ENCODE results near the gene CNDP1.
A peak's percentile ranks its signal among the peaks of the same experiment; 100 is the strongest.

CNDP1 gene

DNA sequence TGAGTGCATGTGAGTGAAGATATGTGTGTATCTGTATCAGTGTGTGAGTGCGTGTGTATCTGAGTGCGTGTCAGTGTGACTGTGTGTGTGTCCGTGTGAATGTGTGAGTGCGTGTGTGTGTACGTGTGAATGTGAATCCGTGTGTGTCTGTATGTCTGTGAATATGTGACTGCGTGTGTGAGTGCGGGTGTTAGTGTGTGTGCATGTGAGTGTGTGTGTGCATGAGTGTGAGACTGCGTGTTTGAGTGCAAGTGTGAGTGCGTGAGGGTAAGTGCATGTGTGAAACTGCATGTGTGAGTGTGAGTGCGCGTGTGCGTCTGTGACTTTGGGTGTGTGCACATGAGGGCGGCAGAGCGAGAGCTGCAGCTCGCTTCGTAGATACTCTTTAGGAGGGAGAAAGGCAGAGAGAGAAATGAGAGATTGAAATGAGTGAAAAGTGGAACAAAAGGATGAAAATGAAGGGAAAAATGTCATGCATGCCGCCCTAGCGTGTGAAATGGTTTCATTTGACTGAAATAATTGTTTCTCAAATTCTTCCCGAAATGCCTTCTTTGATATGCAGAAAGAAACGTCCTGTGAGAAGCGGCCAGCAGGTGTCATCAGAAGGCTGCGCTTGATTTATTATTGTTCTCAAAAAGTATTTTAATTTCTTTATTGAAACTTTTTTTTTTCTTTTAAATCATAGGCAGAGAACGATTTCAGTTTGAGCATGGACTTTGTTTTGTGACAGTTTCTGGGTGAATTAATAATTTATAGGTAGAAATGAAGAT, 88.9 kb downstream of the CNDP1 start:
- TF ChIP-seq EGR1 (IDR thresholded peaks at IDR 0.05) (no peak), YY1 (IDR thresholded peaks at IDR 0.05; ENCODE audit: low read depth) (no peak), RAD21 (IDR thresholded peaks at IDR 0.05; ENCODE audit: low read depth) (peak; percentile 43; the same call in 1 of the 2 replicates)

DNA sequence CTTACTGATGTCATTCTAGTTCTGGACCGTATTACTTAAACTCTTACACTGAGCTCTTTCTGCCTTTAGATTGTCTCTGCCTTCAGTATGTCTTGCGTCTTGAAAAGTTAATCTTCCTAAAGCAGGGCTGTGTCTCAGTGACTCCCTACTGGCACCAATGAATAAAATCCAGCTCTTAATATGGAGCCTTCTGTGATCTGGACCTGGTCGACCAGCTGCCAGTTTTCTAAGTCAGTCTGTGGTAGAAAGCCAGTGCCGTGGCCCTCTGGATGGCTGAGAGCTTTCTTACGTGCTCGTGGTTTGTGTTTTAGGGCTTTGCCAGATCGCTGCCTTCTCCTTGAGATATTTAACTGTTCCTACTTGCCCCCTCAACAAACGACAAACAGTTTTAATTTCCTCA, 90.2 kb downstream of the CNDP1 start:
- TF ChIP-seq EGR1 (IDR thresholded peaks at IDR 0.05) (no peak), TAF1 (IDR thresholded peaks at IDR 0.05; ENCODE audit: low read depth) (no peak), MAX (IDR thresholded peaks at IDR 0.05) (no peak), NFIC (IDR thresholded peaks at IDR 0.05) (no peak), RAD21 (IDR thresholded peaks at IDR 0.05; ENCODE audit: low read depth) (no peak), TCF12 (IDR thresholded peaks at IDR 0.05; ENCODE audit: low read depth) (no peak), REST (IDR thresholded peaks at IDR 0.05; ENCODE audit: low read depth) (no peak), FOXM1 (IDR thresholded peaks at IDR 0.05; ENCODE audit: borderline replicate concordance, low read depth) (no peak), TEAD4 (IDR thresholded peaks at IDR 0.05) (no peak), YY1 (IDR thresholded peaks at IDR 0.05; ENCODE audit: low read depth) (no peak), CEBPB (IDR thresholded peaks at IDR 0.05) (no peak), ZBTB7A (IDR thresholded peaks at IDR 0.05; ENCODE audit: low read depth) (no peak), CREB1 (IDR thresholded peaks at IDR 0.05; ENCODE audit: low read depth) (no peak), EP300 (IDR thresholded peaks at IDR 0.05; ENCODE audit: borderline replicate concordance) (no peak)
- TF ChIP-seq, protein P1, sequence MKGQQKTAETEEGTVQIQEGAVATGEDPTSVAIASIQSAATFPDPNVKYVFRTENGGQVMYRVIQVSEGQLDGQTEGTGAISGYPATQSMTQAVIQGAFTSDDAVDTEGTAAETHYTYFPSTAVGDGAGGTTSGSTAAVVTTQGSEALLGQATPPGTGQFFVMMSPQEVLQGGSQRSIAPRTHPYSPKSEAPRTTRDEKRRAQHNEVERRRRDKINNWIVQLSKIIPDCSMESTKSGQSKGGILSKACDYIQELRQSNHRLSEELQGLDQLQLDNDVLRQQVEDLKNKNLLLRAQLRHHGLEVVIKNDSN (IDR thresholded peaks at IDR 0.05): no peak

GRCh38 chr18:74625157-74625556, 90.9 kb downstream of the CNDP1 start:
- TF ChIP-seq MAX (IDR thresholded peaks at IDR 0.05) (no peak), NFIC (IDR thresholded peaks at IDR 0.05) (no peak), TCF12 (IDR thresholded peaks at IDR 0.05; ENCODE audit: low read depth) (no peak), REST (IDR thresholded peaks at IDR 0.05; ENCODE audit: low read depth) (no peak)

- no peak for TF ChIP-seq EP300 (IDR thresholded peaks at IDR 0.05; ENCODE audit: borderline replicate concordance)
- TF ChIP-seq TCF12 (IDR thresholded peaks at IDR 0.05; ENCODE audit: low read depth): no peak
- TF ChIP-seq YY1 (IDR thresholded peaks at IDR 0.05; ENCODE audit: low read depth): no peak
- TF ChIP-seq CREB1 (IDR thresholded peaks at IDR 0.05; ENCODE audit: low read depth): no peak
Measured at GRCh38 chr18:74626049-74626874, 92.0 kb downstream of the CNDP1 start.

DNA sequence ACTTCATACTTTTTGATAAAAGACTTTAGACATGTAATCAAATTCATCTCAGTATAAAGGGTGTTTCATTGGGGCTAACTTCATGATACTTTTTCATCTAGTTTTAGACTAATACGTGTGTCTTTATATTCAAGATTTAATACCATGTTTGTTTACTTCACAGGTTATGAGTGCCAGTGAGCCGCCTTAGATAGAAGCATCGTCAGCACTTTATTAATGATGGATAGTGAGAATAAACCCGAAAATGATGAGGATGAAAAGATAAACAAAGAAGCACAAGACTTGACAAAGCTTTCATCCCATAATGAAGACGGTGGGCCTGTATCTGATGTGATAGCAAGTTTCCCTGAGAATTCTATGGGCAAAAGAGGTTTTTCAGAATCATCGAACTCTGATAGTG, 96.5 kb downstream of the CNDP1 start:
- TF ChIP-seq ZBTB7A (IDR thresholded peaks at IDR 0.05; ENCODE audit: low read depth): no peak

DNA sequence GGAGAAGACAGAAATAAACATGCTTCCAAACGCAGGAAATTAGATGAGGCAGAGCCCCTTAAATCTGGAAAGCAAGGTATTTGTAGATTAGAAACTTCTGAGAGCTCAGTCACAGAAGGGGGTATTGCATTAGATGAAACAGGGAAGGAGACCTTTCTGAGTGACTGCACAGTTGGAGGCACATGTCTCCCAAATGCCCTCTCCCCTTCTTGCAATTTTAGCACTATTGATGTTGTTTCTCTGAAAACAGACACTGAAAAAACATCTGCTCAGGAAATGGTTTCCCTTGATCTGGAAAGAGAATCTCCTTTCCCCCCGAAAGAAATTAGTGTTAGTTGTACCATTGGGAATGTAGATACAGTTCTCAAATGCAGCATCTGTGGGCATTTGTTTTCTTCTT, 96.9 kb downstream of the CNDP1 start:
- TF ChIP-seq CEBPB (IDR thresholded peaks at IDR 0.05) (no peak), EP300 (IDR thresholded peaks at IDR 0.05; ENCODE audit: borderline replicate concordance) (no peak), NFIC (IDR thresholded peaks at IDR 0.05) (no peak), YY1 (IDR thresholded peaks at IDR 0.05; ENCODE audit: low read depth) (no peak), MAX (IDR thresholded peaks at IDR 0.05) (no peak), FOXM1 (IDR thresholded peaks at IDR 0.05; ENCODE audit: borderline replicate concordance, low read depth) (no peak)
- TF ChIP-seq, protein P1 (IDR thresholded peaks at IDR 0.05): no peak

Data from Ishikawa (cell line).